SU-DHL-6 (cell line): ENCODE data around the gene NDC1.

Experiments used
- H2AFZ ChIP-seq: fragments of 200-600 bp; sonication (generic); 2 replicates; pipeline ENCODE4 v1.6.1; 2014; ENCODE audit warnings: low read depth, mild to moderate bottlenecking, moderate library complexity, mixed read lengths, antibody characterized with exemption, low read length; ENCODE audit not compliant: severe bottlenecking
- H3F3A ChIP-seq: fragments of 200-600 bp; shearing (Covaris generic); 2 replicates; pipeline ENCODE4 v1.6.0; 2016; ENCODE audit warnings: antibody characterized with exemption, mild to moderate bottlenecking; ENCODE audit not compliant: insufficient read depth
- H3K27ac ChIP-seq: fragments of 200-600 bp; sonication (generic); 2 replicates; pipeline ENCODE4 v1.5.1; 2016; ENCODE audit warnings: low read depth, mild to moderate bottlenecking, low read length, moderate library complexity, mixed read lengths
- H3K27me3 ChIP-seq: fragments of 200-600 bp; sonication (generic), shearing (Covaris generic); 2 replicates; pipeline ENCODE4 v1.6.0; 2014; ENCODE audit warnings: mild to moderate bottlenecking, low read length
- H3K36me3 ChIP-seq: fragments of 200-600 bp; sonication (generic); 2 replicates; pipeline ENCODE4 v1.6.1; 2014; ENCODE audit warnings: mild to moderate bottlenecking, low read length, mixed read lengths
- H3K4me2 ChIP-seq: fragments of 300-600, 200-600 bp; shearing (Covaris generic), sonication (generic); 2 replicates; pipeline ENCODE4 v1.6.0; 2014; ENCODE audit warnings: low read length, low read depth, mild to moderate bottlenecking; ENCODE audit not compliant: poor library complexity, severe bottlenecking
- H3K4me3 ChIP-seq: fragments of 200-600 bp; sonication (generic); 2 replicates; pipeline ENCODE4 v1.5.1; 2014; ENCODE audit warnings: antibody characterized with exemption, low read length, mild to moderate bottlenecking, mixed read lengths; ENCODE audit not compliant: insufficient read depth, poor library complexity, severe bottlenecking
- H3K79me2 ChIP-seq: fragments of 200-600 bp; sonication (generic); 2 replicates; pipeline ENCODE4 v1.6.1; 2014; ENCODE audit warnings: mild to moderate bottlenecking, low read length, moderate library complexity; ENCODE audit not compliant: insufficient read depth
- H3K9ac ChIP-seq: fragments of 200-600 bp; sonication (generic); 2 replicates; pipeline ENCODE4 v1.7.0; 2014; ENCODE audit warnings: mild to moderate bottlenecking, low read length
- H3K9me2 ChIP-seq: fragments of 200-600 bp; sonication (generic); replicated peaks from 2 replicates; pipeline ENCODE4 v1.6.1; 2014; ENCODE audit warnings: low read length; ENCODE audit not compliant: insufficient read depth
- H3K9me3 ChIP-seq: fragments of 200-600 bp; sonication (generic); 2 replicates; pipeline ENCODE4 v1.6.1; 2014; ENCODE audit warnings: low read length, mixed read lengths; ENCODE audit not compliant: insufficient read depth
- H4K20me1 ChIP-seq: fragments of 200-600 bp; sonication (generic); 2 replicates; pipeline ENCODE4 v1.6.1; 2014; ENCODE audit warnings: low read depth, mild to moderate bottlenecking, antibody characterized with exemption, low read length, moderate library complexity, mixed read lengths
- CTCF ChIP-seq: fragments of 200-600 bp; sonication (generic); IDR thresholded peaks from one replicate; pipeline ENCODE4 v1.5.1; 2017; ENCODE audit warnings: antibody characterized with exemption, mild to moderate bottlenecking, low read length, moderate library complexity; ENCODE audit not compliant: insufficient read depth, poor library complexity, severe bottlenecking
- EZH2phosphoT487 ChIP-seq: fragments of 200-600 bp; sonication (generic), shearing (Covaris generic); conservative IDR thresholded peaks from 2 replicates; pipeline ENCODE4 v1.6.1; 2018; ENCODE audit warnings: mild to moderate bottlenecking, antibody characterized with exemption, low read length, moderate library complexity, mixed read lengths

Gene NDC1

GRCh38 chr1:53810497-53810896 is 27.6 kb downstream of the NDC1 start:
- Histone ChIP-seq H3K9ac (no peak overlapping the region), H2AFZ (no peak overlapping the region), H3K36me3 (peaks cover 47% of the 10 kb centered on the region), H4K20me1 (0 out of 2 replicates have a peak, but pooled peaks cover 5% of the 10 kb centered on the region), H3K4me3 (no peak overlapping the region), H3F3A (peaks cover 3% of the 10 kb centered on the region; the same call in 1 of the 2 replicates), H3K9me2 (no peaks in the 10 kb centered on the region), H3K79me2 (peaks cover 41% of the 10 kb centered on the region), H3K9me3 (no peaks in the 10 kb centered on the region), H3K27ac (no peak overlapping the region), H3K27me3 (no peaks in the 10 kb centered on the region), H3K4me2 (no peak overlapping the region)
- TF ChIP-seq EZH2phosphoT487, result no peak
- TF ChIP-seq CTCF, result no peak

- Histone ChIP-seq H3K9me2 (no peaks in the 10 kb centered on the region), H3K36me3 (peaks cover 51% of the 10 kb centered on the region)
Observed at GRCh38 chr1:53810007-53810406, 28.1 kb downstream of the NDC1 start.

GRCh38 chr1:53807916-53808315 is 30.2 kb downstream of the NDC1 start:
- Histone ChIP-seq H3K4me2 (no peak overlapping the region), H3K9me2 (no peaks in the 10 kb centered on the region), H3K27ac (no peak overlapping the region), H3K9ac (no peak overlapping the region), H3K4me3 (no peak overlapping the region), H2AFZ (no peak overlapping the region), H3F3A (peaks cover 3% of the 10 kb centered on the region; the same call in 1 of the 2 replicates), H4K20me1 (0 out of 2 replicates have a peak, but pooled peaks cover 5% of the 10 kb centered on the region), H3K9me3 (no peaks in the 10 kb centered on the region), H3K27me3 (no peaks in the 10 kb centered on the region), H3K79me2 (peaks cover 23% of the 10 kb centered on the region), H3K36me3 (peaks cover 58% of the 10 kb centered on the region)
- TF ChIP-seq EZH2phosphoT487, result no peak
- no peak for TF ChIP-seq CTCF

More at GRCh38 chr1:53810007-53810406, 28.1 kb downstream of the NDC1 start:
- Histone ChIP-seq H3K27me3 (no peaks in the 10 kb centered on the region), H3K9ac (no peak overlapping the region), H3K4me3 (no peak overlapping the region), H3K79me2 (peaks cover 36% of the 10 kb centered on the region), H4K20me1 (0 out of 2 replicates have a peak, but pooled peaks cover 5% of the 10 kb centered on the region), H3K27ac (no peak overlapping the region), H3K9me3 (no peaks in the 10 kb centered on the region), H2AFZ (no peak overlapping the region), H3K4me2 (no peak overlapping the region), H3F3A (peaks cover 3% of the 10 kb centered on the region; the same call in 1 of the 2 replicates)
- TF ChIP-seq CTCF (no peak), EZH2phosphoT487 (no peak)
